Measurements from ENCODE around the gene SEC11A.

SEC11A gene

DNA sequence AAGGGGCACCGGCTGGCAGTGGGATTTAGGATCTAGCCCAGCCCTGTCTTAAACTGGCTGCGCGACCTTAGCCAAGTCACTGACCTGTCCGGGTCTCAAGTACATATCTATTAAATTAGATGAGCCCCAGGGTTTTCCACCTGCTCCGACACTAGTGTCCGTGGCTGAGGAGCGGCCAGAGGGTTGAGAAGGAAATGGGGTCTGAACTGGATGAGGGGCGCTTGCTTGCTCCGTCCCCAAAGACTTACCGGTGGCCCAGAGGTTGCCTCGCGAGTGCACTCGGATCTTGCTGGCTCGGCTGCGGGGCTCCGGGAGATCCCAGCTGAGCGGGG, 58.2 kb downstream of the SEC11A start:
- peak overlapping the region; percentile 84 for H3K4me3 Mint-ChIP-seq
- H3K9me3 Mint-ChIP-seq, result no peaks in the 10 kb centered on the region
- peaks cover 44% of the 10 kb centered on the region for H3K4me1 Mint-ChIP-seq
- peaks cover 5% of the 10 kb centered on the region for H3K36me3 Mint-ChIP-seq (ENCODE audit: low read depth)
- no peak for TF ChIP-seq CTCF (IDR thresholded peaks at IDR 0.05)
- H3K27me3 Mint-ChIP-seq (ENCODE audit: low read depth, poor library complexity), result peaks cover 23% of the 10 kb centered on the region
- no peak for DNase-seq
- no peak overlapping the region for H3K27ac Mint-ChIP-seq

DNA sequence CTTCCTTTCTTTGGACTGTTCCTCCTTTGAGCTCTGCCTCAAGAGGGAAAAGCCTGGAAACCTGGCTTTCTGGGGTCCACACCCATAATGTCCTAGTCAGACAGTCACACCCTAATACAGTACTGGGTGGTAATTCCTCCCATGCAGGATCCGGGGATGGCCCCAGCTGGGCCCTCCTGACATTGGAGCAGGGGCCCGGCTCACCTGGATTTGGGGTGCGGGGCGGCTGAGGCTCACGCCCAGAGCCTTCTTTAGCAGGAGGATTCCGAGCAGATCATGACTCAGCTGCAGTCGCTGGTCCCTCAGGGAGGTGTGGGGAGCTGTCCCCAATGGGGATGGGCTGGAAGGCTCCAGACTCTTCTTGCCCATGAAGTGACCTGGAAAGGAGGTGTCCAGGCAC, 59.0 kb downstream of the SEC11A start:
- H3K36me3 Mint-ChIP-seq (ENCODE audit: low read depth), result peaks cover 6% of the 10 kb centered on the region
- H3K9me3 Mint-ChIP-seq, result no peaks in the 10 kb centered on the region
- TF ChIP-seq CTCF (IDR thresholded peaks at IDR 0.05), result no peak
- peaks cover 23% of the 10 kb centered on the region for H3K27me3 Mint-ChIP-seq (ENCODE audit: low read depth, poor library complexity)
- H3K27ac Mint-ChIP-seq, result no peak overlapping the region
- no peak for DNase-seq
- H3K4me3 Mint-ChIP-seq, result peak overlapping the region; percentile 84
- peaks cover 52% of the 10 kb centered on the region for H3K4me1 Mint-ChIP-seq

GRCh38 chr15:84654689-84655453, 61.1 kb downstream of the SEC11A start:
- peaks cover 15% of the 10 kb centered on the region for H3K36me3 Mint-ChIP-seq (ENCODE audit: low read depth)
- TF ChIP-seq CTCF (IDR thresholded peaks at IDR 0.05), result peak; percentile 50
- peak overlapping the region; percentile 96 for H3K4me3 Mint-ChIP-seq
- no peaks in the 10 kb centered on the region for H3K9me3 Mint-ChIP-seq
- peak; percentile 65 for DNase-seq
- H3K27me3 Mint-ChIP-seq (ENCODE audit: low read depth, poor library complexity), result peaks cover 22% of the 10 kb centered on the region
- H3K4me1 Mint-ChIP-seq, result peaks cover 51% of the 10 kb centered on the region
- H3K27ac Mint-ChIP-seq, result no peak overlapping the region

DNA sequence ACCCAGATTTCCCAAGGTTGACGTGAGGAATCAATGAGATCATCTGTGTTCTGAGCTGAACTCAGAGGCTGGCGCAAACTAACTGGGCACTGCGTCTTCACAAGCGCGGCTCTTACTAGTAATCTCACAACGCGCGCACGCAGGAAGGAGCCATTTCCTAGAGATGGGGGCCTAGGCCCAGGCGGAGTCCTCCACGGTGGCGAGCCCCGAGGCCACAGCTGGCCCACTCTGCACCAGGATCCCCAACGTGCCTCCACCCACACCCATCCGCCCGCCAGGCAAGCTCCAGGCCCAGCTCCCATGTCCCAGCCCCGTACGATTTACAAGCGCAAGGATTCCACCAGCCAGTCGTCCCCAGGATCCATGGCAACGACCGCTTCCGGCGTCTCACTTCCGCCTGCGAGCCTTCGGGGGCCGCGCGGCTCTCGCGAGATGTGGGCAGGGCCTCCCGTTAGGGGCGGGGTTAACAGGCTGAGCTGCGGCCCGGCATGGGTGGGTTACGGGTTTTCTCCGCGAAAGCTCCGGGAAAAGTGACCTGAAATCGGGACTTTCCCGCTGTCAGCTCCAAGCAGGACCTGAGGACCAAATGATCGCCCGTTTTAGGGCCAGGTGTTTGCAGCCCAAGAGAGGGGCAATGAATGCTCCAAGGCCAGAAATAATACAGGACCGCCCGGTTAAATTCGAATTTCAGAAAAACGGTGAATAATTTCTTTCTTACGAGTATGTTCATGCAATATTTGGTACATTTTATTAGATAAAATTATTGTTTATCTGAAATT, 61.8 kb downstream of the SEC11A start, which contains the start of gene WDR73:
WDR73 (minus strand) TSS at position 374 of the 779 bp plus-strand sequence; CDS start at position 365, 9 bp downstream.
- Mint-ChIP-seq H3K27ac (peak within 1 kb of the TSS; percentile 99), H3K27me3 (ENCODE audit: low read depth, poor library complexity) (peaks cover 19% of the 10 kb centered on the region), H3K9me3 (no peaks in the 10 kb centered on the region), H3K4me3 (peak within 1 kb of the TSS; percentile 96), H3K4me1 (peaks cover 43% of the 10 kb centered on the region), H3K36me3 (ENCODE audit: low read depth) (peaks cover 17% of the 10 kb centered on the region)
- peak; percentile 98 for DNase-seq
- no peak for TF ChIP-seq CTCF (IDR thresholded peaks at IDR 0.05)

GRCh38 chr15:84653584-84653909, 62.4 kb downstream of the SEC11A start:
- DNase-seq, result no peak
- Mint-ChIP-seq H3K27me3 (ENCODE audit: low read depth, poor library complexity) (peaks cover 19% of the 10 kb centered on the region), H3K4me3 (peak overlapping the region; percentile 96), H3K36me3 (ENCODE audit: low read depth) (peaks cover 22% of the 10 kb centered on the region), H3K4me1 (peaks cover 37% of the 10 kb centered on the region), H3K9me3 (no peaks in the 10 kb centered on the region), H3K27ac (peak overlapping the region; percentile 99)
- TF ChIP-seq CTCF (IDR thresholded peaks at IDR 0.05), result no peak

All from nephron progenitor cell (in vitro differentiated cells).